ENCODE data around the gene CDCP2.

Gene CDCP2

DNA sequence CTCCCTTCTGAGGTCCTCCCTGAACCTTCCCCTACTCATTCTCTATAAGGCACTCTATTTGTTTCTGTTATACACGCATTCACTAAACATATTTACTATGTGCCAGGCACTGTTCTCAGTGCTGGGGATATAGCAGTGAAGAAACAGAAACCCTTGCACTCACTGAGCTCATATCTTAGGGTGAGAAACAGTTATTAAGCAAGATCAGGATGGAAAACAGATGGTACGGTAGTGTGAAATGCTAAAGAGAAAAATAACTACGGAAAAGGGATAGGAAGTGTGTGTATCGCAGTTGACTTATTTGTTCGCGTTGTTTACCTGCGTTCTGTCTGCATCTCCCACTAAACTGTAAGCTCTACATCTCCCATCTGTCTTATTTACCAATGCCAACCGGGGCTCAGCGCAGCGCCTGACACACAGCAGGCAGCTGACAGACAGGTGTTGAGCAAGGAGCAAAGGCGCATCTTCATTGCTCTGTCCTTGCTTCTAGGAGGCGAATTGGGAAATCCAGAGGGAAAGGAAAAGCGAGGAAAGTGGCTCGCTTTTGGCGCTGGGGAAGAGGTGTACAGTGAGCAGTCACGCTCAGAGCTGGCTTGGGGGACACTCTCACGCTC, 46.5 kb upstream of the CDCP2 start:
- DNase-seq, result no peak
- peak overlapping the region; percentile 96 for H3K4me2 ChIP-seq (ENCODE audit: insufficient read depth, low read length)
- H3K36me3 ChIP-seq (ENCODE audit: insufficient read depth, low read length), result peaks cover 48% of the 10 kb centered on the region
- no peaks in the 10 kb centered on the region for H3K9me3 ChIP-seq (ENCODE audit: insufficient read depth, low read length, severe bottlenecking)
- H2AFZ ChIP-seq (ENCODE audit: low read depth, low read length), result peak overlapping the region; percentile 94
- TF ChIP-seq, protein P1, sequence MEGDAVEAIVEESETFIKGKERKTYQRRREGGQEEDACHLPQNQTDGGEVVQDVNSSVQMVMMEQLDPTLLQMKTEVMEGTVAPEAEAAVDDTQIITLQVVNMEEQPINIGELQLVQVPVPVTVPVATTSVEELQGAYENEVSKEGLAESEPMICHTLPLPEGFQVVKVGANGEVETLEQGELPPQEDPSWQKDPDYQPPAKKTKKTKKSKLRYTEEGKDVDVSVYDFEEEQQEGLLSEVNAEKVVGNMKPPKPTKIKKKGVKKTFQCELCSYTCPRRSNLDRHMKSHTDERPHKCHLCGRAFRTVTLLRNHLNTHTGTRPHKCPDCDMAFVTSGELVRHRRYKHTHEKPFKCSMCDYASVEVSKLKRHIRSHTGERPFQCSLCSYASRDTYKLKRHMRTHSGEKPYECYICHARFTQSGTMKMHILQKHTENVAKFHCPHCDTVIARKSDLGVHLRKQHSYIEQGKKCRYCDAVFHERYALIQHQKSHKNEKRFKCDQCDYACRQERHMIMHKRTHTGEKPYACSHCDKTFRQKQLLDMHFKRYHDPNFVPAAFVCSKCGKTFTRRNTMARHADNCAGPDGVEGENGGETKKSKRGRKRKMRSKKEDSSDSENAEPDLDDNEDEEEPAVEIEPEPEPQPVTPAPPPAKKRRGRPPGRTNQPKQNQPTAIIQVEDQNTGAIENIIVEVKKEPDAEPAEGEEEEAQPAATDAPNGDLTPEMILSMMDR (IDR thresholded peaks at IDR 0.05; ENCODE audit: borderline replicate concordance, extremely low read depth, low read length, poor library complexity, severe bottlenecking), result no peak
- no peak for TF ChIP-seq EZH2 (IDR thresholded peaks at IDR 0.05; ENCODE audit: borderline replicate concordance, low read depth, low read length, severe bottlenecking)
- peaks cover 48% of the 10 kb centered on the region for H3K79me2 ChIP-seq (ENCODE audit: insufficient read depth, low read length)
- H3K9ac ChIP-seq (ENCODE audit: low read depth, low read length), result peak overlapping the region; percentile 80
- peaks cover 2% of the 10 kb centered on the region; the same call in 1 of the 2 replicates for H4K20me1 ChIP-seq (ENCODE audit: insufficient read depth, low read length)
- peaks cover 39% of the 10 kb centered on the region for H3K4me1 ChIP-seq (ENCODE audit: insufficient read depth, low read length)
- H3K27me3 ChIP-seq (ENCODE audit: insufficient read depth, low read length, poor library complexity), result no peaks in the 10 kb centered on the region
- H3K27ac ChIP-seq (ENCODE audit: low read length), result peak overlapping the region; percentile 76
- no peak for ATAC-seq (ENCODE audit: insufficient read depth, low read depth)
- H3K4me3 ChIP-seq (ENCODE audit: low read depth in 1 of 2, low read length in 2 of 2), result peak overlapping the region; percentile 67 to 90

DNA sequence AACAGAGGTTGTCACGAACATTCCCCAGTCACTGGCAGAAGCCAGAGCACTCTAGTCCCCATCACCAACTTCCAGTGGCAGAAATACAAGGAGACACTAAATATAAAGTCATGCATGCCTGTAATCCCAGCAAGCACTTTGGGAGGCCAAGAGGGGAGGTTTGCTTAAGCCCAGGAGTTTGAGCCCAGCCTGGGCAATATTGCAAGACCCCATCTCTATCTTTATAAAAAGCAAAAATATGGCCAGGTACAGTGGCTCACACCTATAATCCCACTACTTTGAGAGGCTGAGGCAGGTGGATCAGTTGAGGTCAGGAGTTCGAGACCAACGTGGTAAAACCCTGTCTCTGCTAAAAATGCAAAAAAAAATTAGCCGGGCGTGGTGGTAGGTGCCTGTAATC, 40.7 kb upstream of the CDCP2 start:
- H2AFZ ChIP-seq (ENCODE audit: low read depth, low read length), result no peak overlapping the region
- no peaks in the 10 kb centered on the region for H3K27me3 ChIP-seq (ENCODE audit: insufficient read depth, low read length, poor library complexity)
- no peaks in the 10 kb centered on the region for H4K20me1 ChIP-seq (ENCODE audit: insufficient read depth, low read length)
- no peak overlapping the region for H3K9ac ChIP-seq (ENCODE audit: low read depth, low read length)
- H3K36me3 ChIP-seq (ENCODE audit: insufficient read depth, low read length), result peaks cover 50% of the 10 kb centered on the region
- no peaks in the 10 kb centered on the region for H3K4me1 ChIP-seq (ENCODE audit: insufficient read depth, low read length)
- DNase-seq (no peak), ATAC-seq (ENCODE audit: insufficient read depth, low read depth) (no peak)
- TF ChIP-seq, protein P1 (IDR thresholded peaks at IDR 0.05; ENCODE audit: borderline replicate concordance, extremely low read depth, low read length, poor library complexity, severe bottlenecking), result no peak
- no peak for TF ChIP-seq EZH2 (IDR thresholded peaks at IDR 0.05; ENCODE audit: borderline replicate concordance, low read depth, low read length, severe bottlenecking)
- H3K9me3 ChIP-seq (ENCODE audit: insufficient read depth, low read length, severe bottlenecking), result no peaks in the 10 kb centered on the region
- no peak overlapping the region for H3K4me2 ChIP-seq (ENCODE audit: insufficient read depth, low read length)
- H3K27ac ChIP-seq (ENCODE audit: low read length), result no peak overlapping the region
- H3K4me3 ChIP-seq (ENCODE audit: low read depth in 1 of 2, low read length in 2 of 2), result no peak overlapping the region
- no peaks in the 10 kb centered on the region for H3K79me2 ChIP-seq (ENCODE audit: insufficient read depth, low read length)

DNA sequence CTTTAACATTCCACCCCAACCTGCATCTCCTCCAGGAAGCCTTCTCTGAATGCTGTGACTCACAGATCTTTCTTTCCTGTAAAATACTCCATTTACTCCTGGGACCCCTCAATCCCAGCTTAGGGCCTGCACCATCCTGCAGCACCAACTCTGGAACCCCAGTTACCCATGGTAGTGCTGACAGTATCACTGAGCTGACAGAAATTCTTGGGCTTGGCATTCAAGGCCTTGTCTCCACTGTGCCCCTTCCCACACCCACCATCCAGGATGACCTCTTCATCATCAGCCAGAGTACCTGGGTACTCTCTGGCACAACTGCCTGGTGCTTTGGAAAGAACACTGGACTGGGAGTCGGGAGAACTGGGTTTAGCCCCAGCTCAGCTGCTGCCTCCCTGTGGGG, 38.7 kb upstream of the CDCP2 start:
- Histone ChIP-seq H3K79me2 (ENCODE audit: insufficient read depth, low read length) (no peaks in the 10 kb centered on the region), H3K4me3 (ENCODE audit: low read depth in 1 of 2, low read length in 2 of 2) (no peak overlapping the region), H2AFZ (ENCODE audit: low read depth, low read length) (no peak overlapping the region), H3K9ac (ENCODE audit: low read depth, low read length) (no peak overlapping the region), H3K27ac (ENCODE audit: low read length) (no peak overlapping the region), H3K9me3 (ENCODE audit: insufficient read depth, low read length, severe bottlenecking) (no peaks in the 10 kb centered on the region), H3K36me3 (ENCODE audit: insufficient read depth, low read length) (peaks cover 57% of the 10 kb centered on the region), H3K4me1 (ENCODE audit: insufficient read depth, low read length) (no peaks in the 10 kb centered on the region), H4K20me1 (ENCODE audit: insufficient read depth, low read length) (no peaks in the 10 kb centered on the region), H3K4me2 (ENCODE audit: insufficient read depth, low read length) (no peak overlapping the region), H3K27me3 (ENCODE audit: insufficient read depth, low read length, poor library complexity) (no peaks in the 10 kb centered on the region)
- TF ChIP-seq, protein P1 (IDR thresholded peaks at IDR 0.05; ENCODE audit: borderline replicate concordance, extremely low read depth, low read length, poor library complexity, severe bottlenecking), result no peak
- no peak for TF ChIP-seq EZH2 (IDR thresholded peaks at IDR 0.05; ENCODE audit: borderline replicate concordance, low read depth, low read length, severe bottlenecking)
- ATAC-seq (ENCODE audit: insufficient read depth, low read depth) (no peak), DNase-seq (no peak)
